Measurements from ENCODE around the gene DLGAP5.
A peak's percentile ranks its signal among the peaks of the same experiment; 100 is the strongest.

The DLGAP5 gene, protein sequence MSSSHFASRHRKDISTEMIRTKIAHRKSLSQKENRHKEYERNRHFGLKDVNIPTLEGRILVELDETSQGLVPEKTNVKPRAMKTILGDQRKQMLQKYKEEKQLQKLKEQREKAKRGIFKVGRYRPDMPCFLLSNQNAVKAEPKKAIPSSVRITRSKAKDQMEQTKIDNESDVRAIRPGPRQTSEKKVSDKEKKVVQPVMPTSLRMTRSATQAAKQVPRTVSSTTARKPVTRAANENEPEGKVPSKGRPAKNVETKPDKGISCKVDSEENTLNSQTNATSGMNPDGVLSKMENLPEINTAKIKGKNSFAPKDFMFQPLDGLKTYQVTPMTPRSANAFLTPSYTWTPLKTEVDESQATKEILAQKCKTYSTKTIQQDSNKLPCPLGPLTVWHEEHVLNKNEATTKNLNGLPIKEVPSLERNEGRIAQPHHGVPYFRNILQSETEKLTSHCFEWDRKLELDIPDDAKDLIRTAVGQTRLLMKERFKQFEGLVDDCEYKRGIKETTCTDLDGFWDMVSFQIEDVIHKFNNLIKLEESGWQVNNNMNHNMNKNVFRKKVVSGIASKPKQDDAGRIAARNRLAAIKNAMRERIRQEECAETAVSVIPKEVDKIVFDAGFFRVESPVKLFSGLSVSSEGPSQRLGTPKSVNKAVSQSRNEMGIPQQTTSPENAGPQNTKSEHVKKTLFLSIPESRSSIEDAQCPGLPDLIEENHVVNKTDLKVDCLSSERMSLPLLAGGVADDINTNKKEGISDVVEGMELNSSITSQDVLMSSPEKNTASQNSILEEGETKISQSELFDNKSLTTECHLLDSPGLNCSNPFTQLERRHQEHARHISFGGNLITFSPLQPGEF

DNA sequence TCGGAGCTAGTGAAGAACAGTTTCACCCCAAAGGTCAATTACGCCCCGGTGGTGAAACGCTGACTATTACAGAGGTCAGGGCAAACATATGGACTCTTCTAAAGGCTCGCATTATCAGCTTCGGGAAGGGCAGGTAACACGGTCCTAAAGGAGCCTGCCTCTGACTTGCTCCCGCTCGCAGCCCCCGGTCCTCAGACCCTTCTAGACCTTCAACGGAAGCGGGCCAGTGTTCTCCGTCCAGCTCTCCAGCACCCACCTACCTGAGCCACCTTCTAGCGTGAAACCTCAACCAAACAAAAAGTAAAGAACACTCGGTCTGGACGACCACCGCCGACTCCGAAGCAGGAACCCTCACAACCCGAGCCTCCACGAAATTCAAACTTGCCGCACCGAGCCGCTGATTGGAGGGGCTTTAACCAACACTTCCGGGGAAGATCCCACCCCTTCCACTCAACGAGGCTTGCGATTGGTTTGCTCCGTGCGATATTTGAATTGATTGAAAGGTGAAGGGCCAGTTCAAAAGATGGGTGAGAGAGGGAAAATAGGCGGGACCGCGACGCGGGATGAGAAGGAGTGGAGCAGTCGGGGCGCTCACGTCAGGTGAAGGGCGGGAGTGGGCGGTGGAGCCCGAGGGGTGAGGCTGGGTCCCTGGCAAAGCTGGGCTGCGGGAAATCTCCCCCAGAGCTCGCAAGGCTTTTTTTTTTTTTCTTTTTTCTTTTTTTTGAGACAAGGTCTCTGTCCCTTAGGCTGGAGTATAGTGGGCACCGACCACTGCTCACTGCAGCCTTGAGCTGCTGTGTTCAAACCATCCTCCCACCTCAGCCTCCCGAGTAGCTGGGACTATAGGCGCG, at the start of gene DLGAP5:
Gene DLGAP5, minus strand, starts transcription at position 383 of the 851 bp plus-strand sequence. CDS start 2,406 bp downstream, outside the sequence.
- peak; percentile 90 for DNase-seq

DNA sequence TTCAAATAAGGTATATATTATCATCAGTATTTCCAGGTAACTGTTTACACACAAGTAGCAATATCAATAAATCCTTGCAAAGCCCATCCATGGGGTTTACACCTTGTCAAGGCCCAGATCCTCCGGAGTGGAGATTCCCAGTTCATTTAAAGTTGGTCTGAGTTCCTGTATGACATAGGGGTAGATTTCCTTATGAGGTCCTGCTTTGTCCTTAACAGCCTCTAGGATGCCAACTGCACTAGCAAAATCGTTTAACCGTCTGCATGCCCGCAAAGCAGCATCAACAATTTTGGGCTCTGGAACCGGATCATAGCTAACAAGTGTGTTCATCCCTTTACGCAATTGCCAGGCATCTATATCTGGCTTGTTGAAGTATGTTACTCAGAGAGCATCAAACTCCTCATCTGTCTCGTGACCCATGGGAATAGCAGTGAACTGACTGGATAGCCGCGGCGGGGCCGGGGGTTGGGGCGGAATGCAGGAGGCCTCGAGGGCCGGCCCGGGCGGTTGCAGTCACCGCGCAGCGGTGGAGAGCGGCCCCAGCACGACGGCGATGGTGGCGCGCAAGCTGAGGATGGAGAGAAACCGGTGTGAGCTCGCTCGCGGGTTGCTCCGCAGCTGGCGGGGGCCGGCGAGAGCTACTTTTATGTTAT, 49.3 kb upstream of the DLGAP5 start:
- no peak for DNase-seq

DNA sequence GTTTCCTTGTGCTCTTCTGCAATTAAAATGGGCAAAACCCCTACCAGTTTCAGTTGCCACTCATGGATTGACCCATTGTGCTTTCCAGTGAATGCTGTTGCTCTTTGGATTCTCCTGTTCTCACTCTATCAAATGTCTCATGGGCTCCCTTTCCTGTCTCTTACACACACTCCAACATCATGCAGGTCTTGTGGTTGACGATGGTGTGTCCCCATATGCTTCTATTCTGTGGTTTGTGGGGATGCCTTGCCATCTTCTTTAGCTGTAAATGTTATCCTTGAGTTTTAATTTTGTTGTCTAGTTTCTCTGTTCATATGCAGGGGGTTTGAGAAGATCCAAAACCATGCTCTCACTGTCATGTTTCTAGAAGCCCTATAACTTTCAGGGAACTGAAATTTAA, 47.9 kb upstream of the DLGAP5 start:
- DNase-seq = no peak

GRCh38 chr14:55238019-55238680, 46.8 kb upstream of the DLGAP5 start:
- DNase-seq = no peak

GRCh38 chr14:55233591-55233990, 42.2 kb upstream of the DLGAP5 start:
- no peak for DNase-seq

GRCh38 chr14:55228261-55228660, 36.9 kb upstream of the DLGAP5 start:
- DNase-seq = no peak

- no peak for DNase-seq
Observed at GRCh38 chr14:55223364-55223763, 32.0 kb upstream of the DLGAP5 start.

- DNase-seq = no peak
Observed at GRCh38 chr14:55221968-55222367, 30.6 kb upstream of the DLGAP5 start.

GRCh38 chr14:55221186-55221585, 29.8 kb upstream of the DLGAP5 start:
- DNase-seq = no peak

DNA sequence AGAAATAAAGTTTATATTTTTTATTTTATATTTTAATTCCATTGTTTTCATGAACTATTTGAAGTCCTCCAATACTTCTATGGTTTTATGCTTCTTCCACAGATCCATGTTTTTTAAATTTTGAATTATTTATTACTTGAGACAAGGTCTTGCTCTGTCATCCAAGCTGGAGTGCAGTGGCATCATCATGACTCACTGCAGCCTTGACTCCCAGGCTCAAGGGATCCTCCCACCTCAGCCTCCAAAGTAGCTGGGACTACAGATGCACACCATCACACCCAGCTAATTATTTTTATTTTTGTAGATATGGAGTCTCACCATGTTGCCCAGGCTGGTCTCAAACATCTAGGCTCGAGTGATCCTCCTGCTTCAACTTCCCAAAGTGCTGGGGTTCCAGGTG, 28.8 kb upstream of the DLGAP5 start:
- DNase-seq = no peak

GRCh38 chr14:55212634-55213033, 21.2 kb upstream of the DLGAP5 start:
- DNase-seq = no peak

GRCh38 chr14:55207832-55208231, 16.4 kb upstream of the DLGAP5 start:
- no peak for DNase-seq

DNA sequence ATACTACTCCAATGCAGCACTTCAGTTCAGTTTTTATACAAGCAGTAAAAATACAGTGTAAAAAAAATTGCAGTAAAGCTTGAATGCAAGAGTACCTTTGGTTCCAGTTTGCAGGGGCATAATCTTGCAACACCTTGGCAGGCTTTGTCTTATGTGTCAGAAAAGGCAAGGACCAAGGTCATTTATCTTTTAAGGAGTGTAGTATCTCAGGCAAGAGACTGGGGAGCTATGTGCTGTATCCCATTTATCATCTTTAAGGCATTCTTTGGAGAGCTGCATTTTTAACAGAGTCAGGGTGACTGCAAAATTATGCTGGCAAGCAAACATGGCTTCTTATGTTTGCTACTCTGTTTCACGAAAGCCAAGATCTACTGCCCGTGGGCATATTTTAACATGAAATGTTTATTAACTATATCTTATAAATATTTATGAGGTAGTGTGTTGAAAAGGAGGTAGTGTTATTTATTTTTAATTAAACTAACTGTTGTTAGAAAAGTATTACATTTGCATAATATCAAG, 14.8 kb upstream of the DLGAP5 start:
- no peak for DNase-seq

DNA sequence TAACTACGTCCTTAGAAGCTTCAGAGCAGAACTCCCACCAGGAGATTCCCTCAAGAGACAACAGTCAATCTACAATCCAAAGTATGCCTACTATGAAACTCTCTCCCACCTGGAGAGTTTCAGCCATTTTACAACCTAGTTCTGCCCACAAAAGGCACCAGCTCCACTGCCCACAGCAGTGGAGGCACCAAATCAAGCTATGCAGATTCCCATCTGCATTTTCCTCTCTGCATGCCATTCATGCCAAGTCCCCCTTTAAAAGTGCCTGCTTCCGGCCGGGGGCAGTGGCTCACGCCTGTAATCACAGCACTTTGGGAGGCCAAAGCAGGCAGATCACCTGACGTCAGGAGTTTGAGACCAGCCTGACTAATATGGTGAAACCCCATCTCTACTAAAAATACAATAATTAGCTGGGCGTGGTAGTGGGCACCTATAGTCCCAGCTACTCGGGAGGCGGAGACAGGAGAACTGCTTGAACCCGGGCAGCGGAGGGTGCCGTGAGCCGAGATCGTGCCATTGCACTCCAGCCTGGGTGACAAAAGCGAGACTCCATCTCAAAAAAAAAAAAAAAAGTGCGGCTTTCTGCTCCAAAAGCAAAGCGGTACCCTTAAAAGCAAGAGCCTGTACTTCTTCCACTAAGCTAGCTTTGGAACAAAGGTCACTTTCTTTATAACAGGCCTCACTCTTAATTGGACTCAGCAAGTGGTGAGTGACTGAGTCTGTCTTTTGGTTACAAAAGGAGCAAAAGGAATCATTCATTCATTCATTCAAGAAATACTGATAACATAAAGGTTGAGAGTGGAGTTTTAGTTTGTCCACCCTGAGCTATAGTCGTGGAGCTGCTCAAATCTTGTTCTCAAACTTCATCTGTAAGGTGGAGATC, 10.1 kb upstream of the DLGAP5 start:
- no peak for DNase-seq

DNA sequence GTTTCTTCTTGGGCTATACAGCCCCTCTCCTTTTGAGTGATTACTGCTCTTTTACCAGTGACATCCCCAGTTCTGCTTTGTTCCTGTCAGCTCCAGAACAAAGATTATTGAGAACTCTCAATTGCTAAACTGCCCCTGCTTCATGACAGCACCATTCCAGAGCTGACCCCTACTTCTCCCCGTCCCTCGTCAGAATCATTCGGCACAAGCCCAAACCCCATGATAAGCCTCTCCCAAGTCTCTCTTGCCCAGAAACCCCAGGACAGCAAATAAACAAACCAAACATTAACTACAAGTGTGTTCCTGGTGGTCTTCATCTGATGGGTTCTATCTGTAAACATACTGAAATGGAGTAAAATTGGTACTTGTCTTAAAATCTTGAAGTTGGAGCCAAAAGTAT, 9.3 kb upstream of the DLGAP5 start:
- DNase-seq = no peak

GRCh38 chr14:55198749-55199148, 7.4 kb upstream of the DLGAP5 start:
- DNase-seq = no peak

GRCh38 chr14:55194656-55195355, 3.4 kb upstream of the DLGAP5 start:
- DNase-seq = no peak

DNA sequence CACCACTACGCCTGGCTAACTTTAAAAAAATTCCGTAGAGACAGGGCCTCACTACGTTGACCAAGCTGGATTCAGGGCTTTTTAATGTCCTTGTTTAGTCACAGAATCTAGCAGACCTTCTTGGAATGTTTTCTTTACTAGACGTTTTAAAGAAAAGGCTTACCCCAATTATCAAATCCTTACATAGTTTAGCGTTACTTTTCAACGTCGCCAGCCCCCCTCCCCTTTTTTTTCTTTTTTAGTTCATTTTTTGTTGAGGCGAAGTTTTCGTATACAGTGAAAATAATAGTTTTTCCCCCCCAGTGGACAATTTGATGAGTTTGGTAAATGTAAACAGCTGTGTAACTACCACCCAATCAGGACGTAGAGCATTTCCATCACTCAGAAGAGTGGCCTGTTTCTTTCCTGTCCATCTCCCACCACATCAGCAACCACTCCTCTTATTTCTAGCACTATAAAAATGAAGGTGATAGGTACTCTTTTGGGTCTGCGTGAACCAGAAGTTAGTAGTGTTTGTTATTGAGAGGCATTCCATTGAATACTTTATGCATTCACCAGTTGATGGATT, 753 bp upstream of the DLGAP5 start:
- DNase-seq = no peak

- DNase-seq = no peak
Observed at GRCh38 chr14:55190906-55191202, 531 bp downstream of the DLGAP5 start.
